DMS114 treated with DMSO at 0.1 percent for 48 hours (cell line): ENCODE data around the gene CACNA1F.
"Not testable (repeated sequence)": the region's sequence is repeated elsewhere in the genome, so short reads cannot be mapped to it uniquely, and the experiment has no call there.

Source experiments
- DNase-seq: peaks from one replicate; lab custom pipeline; 2025; ENCODE audit not compliant: unreplicated experiment; lab: John Stamatoyannopoulos, UW

CACNA1F gene

GRCh38 chrX:49177873-49178480, 55.2 kb downstream of the CACNA1F start:
- DNase-seq = no peak

- DNase-seq = no peak
Observed at GRCh38 chrX:49177338-49177833, 55.8 kb downstream of the CACNA1F start.

GRCh38 chrX:49176421-49177326, 56.5 kb downstream of the CACNA1F start:
- DNase-seq = no peak

GRCh38 chrX:49175435-49176274, 57.5 kb downstream of the CACNA1F start:
- DNase-seq = no peak

- DNase-seq = no peak
Observed at GRCh38 chrX:49174723-49175122, 58.4 kb downstream of the CACNA1F start.

GRCh38 chrX:49173544-49173943, 59.6 kb downstream of the CACNA1F start:
- not testable (repeated sequence) for DNase-seq

- DNase-seq = no peak
Observed at GRCh38 chrX:49172280-49172780, 60.8 kb downstream of the CACNA1F start.

GRCh38 chrX:49171752-49172279, 61.3 kb downstream of the CACNA1F start, which contains the start of gene PLP2:
TSS of gene PLP2 (plus strand) at chrX:49171898. CDS start at chrX:49172001, 103 bp downstream.
- DNase-seq = peak; percentile 10

- no peak for DNase-seq
Observed at GRCh38 chrX:49167740-49168108, 65.4 kb downstream of the CACNA1F start.

- no peak for DNase-seq
Observed at GRCh38 chrX:49166914-49167739, 66.0 kb downstream of the CACNA1F start.

GRCh38 chrX:49165901-49166881, 66.9 kb downstream of the CACNA1F start:
- no peak for DNase-seq

- no peak for DNase-seq
Observed at GRCh38 chrX:49164589-49165360, 68.4 kb downstream of the CACNA1F start.

GRCh38 chrX:49163555-49164419, 69.4 kb downstream of the CACNA1F start:
- peak; percentile 70 for DNase-seq

- no peak for DNase-seq
Observed at GRCh38 chrX:49162620-49163019, 70.5 kb downstream of the CACNA1F start, which contains the start of gene MAGIX. TSS of gene MAGIX (plus strand) at chrX:49162758. CDS start at chrX:49162890, 132 bp downstream.

- no peak for DNase-seq
Observed at GRCh38 chrX:49161632-49162031, 71.5 kb downstream of the CACNA1F start.

- no peak for DNase-seq
Observed at GRCh38 chrX:49160908-49161307, 72.2 kb downstream of the CACNA1F start.

GRCh38 chrX:49157194-49157593, 75.9 kb downstream of the CACNA1F start:
- DNase-seq = no peak
